HG03045 (cell line): Measurements from ENCODE around the gene FHL1.
"Not testable (repeated sequence)": the region's sequence is repeated elsewhere in the genome, so short reads cannot be mapped to it uniquely, and the experiment has no call there.

Source experiments
- ATAC-seq: cut with Tn5 transposase; IDR thresholded peaks from one replicate; pipeline ENCODE4 v1.9.1; 2021; ENCODE audit warnings: mild to moderate bottlenecking, moderate library complexity; ENCODE audit not compliant: unreplicated experiment

Gene FHL1

DNA sequence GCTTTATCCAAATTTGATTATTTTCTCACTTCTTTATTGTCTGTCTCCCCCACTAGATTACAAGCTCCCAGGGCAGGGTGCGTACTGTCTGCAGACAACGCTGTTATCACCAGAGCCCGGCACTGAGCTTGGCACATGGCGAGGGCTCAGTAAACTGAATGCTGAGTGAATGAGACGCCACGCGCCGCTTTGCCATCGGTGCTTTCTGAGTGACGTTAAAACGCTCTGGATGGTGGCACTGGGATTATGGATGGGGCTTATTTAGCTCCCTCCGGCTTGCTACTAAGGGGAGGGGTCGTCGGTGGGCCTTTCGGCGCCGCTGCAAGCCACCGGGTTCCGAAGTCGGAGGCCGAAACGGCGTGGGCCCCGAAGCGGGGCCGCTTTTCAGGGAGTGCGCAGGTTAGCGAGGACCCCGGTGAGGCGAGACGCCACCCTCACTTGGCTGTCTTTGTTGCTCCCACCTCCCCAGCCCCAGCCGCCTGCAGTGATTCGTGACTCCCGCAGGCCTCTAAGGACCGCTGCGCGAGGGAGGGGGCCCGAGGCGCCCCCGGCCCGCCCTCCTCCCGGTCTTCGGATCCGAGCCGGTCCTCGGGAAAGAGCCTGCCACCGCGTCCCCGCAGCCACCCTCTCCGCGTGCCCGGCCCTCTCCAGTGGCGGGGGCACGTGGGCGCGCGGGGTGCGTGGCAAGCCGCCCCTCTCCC, 569 bp upstream of the FHL1 start:
- no peak for ATAC-seq

DNA sequence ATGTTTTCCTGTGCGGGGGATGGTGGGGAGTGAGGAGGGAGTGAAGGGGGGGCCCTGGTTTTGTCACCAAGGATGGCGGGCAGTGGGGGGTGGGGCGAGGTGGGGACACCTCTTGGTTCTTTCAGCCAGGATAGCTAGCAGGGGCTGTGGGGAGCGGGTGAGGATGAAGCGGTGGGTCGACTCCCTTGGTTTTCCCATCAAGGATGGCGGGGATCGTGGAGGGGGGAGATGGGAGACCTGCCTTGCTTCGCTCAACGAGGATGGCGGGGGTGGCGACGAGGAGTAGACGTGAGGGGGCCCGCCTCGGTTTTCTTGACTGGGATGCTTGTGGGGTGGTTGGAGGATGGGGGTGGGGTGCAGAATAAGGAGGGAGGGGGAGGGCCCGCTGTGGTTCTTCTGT, 643 bp downstream of the FHL1 start:
- ATAC-seq: no peak

DNA sequence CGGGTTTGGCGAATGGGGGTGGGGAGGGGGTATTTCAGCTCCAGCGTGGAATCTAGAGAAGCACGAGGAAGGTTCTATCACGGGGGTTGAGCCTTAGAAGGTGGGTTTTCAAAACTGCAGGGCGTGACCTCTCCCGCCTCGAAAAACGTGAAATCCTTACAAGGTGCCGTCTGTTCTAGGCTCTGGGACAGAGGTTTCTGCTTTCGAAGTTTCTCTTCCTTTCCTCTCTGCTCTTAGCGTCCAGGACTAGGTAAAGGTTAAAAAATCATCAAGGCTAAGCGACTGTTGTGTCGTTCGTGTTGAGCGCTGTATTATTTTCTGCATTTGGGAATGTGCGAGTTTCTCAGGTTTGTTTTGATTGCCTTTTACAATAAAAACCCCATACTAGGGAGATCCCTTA, 1.1 kb downstream of the FHL1 start:
- no peak for ATAC-seq

DNA sequence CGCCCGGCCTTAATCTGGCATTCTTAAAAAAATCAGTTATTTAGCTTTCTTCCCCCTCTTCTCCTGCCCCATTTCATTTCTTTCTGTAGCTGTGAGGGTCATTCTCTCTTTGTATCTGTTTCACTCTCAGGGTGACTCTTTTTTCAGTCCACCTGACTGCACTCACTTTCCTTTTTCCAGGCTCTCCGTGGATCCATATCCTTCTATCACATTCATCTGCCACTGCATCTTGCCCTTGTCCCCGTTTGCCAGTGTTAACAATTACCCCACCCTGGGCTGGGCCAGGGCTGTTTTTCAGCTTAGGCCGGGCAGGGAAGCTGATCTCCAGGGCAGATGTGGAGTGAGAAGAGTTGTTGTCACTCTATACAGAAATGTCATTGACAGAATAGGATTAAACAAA, 7.7 kb downstream of the FHL1 start:
- no peak for ATAC-seq

DNA sequence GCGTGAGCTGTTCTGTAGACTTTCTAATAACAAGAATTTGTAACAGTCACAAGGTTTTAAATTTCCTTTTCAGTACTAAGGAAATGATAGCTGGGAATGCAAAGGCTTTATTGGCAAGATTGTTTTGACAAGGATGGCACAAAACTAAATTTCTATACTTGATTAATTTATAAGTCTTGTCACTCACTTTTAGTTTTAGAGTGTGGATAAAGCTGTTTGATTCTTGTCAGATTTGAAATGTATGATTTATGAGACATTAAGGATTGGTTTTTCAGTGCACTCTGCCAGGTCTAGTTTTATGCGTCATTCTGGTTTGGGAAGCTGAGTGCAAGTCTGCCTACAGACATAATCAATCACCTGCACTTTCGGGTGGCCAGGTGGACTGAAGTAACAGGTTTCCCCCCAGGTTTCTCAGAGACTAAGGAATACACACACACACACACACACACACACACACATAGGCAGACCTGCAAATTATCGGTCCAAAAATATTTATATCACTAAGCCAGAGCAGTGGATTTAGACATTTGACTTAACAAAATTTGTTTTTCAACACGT, 9.3 kb downstream of the FHL1 start:
- no peak for ATAC-seq

DNA sequence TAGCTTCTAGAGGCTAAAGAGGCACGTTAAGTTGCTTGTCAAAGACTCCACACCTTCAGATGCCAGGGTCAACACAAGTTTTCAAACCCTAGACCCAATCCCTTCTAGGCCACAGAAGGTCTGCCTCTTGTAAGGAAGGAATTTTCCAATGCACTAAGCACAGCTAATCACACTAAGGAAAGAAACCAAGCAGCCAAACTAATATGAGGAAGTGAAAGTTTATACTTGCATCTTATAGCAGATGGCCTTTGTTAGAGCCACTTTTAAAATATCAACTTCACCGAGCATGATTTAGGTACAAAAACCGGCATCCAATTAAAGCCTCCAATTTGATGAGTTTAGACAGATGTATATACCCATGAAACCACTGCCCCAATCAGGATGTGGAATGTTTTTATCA, 9.9 kb downstream of the FHL1 start:
- no peak for ATAC-seq

DNA sequence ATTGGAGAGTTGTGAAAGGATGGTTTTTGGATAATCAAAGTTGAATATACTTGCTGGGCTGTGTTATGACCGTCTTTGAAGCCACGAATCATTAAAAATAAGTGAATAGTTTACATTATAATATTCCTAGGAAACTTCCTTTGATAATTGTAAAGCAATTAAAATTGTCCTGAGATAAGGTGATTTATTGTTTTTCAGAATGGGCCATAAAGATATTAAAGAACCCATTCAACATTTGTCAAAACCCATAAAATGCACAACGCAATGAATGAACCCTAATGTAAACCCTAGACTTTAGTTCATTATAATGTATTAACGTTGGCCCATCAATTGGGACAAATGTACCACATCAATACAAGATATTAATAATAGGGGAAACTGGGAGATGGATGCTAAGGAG, 11.4 kb downstream of the FHL1 start:
- no peak for ATAC-seq

DNA sequence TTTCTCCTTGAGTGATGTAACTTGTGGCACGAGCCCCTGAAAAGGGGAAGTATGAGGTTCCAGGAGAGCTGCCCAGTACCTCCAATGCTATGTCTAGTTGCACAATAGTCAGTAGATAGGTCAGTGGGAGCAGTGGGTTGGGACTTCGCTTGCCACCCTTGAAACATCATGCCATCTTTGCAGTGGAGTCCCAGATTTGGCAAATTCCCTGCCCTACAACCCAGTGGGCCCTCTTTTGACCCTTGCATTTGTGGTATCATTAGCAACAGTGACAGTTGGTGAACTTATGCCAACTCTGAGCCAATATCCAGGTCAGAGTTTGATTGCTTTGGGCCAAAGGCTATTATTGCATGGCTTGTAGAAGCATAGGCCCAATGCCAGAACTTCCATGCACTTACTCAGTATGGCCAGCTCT, 12.3 kb downstream of the FHL1 start:
- ATAC-seq: no peak

DNA sequence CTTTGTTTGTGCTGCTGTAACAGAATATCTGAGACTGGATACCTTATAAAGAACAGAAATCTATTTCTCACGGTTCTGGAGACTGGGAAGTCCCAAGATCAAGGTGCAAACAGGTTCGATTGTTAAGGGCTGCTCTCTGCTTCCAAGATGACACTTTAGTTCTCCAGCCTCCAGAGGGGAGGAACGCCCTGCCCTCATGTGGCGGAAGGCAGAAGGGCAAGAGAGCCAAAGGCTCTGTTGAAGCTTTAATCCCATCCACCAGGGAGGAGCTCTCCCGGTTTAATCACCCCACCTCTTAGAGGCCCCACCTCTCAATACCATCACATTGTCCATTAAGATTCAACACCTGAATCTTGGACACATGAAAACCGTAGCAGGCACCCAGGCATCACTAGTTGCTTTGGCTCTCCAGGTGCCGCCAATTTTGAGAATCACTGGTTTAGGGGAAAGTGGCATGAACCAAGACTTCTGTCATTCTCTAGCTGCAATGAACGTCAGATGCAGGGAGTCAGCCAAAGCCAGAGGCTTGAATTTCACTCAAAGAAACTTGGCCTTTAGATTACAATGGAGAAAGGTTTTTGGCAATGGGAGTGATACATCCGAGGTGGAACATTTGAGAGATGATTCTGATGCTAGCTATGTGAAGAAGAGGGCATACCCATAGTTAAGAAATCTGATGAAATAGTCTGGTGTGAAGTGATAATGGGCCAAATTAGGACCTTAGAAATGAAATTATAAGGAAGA, 15.7 kb downstream of the FHL1 start:
- no peak for ATAC-seq

DNA sequence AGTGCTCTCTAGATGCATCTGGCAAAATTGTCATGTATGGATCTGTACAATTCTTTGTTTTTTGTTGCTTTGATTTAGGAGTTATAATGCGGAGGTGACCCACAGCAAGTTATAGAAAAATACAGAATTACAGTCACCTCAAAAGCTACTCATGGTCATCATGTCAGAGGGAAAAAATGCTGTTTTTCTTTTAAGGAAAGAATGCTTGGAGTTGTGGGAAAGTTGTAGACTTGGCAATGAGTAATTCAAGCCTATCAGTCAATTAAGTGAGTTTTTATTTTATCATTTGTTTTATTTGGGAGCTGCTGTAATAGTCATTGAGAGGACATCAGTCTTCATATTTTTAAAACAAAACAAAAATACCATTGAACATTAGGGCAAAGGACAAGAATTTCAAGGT, 16.4 kb downstream of the FHL1 start:
- ATAC-seq: no peak

DNA sequence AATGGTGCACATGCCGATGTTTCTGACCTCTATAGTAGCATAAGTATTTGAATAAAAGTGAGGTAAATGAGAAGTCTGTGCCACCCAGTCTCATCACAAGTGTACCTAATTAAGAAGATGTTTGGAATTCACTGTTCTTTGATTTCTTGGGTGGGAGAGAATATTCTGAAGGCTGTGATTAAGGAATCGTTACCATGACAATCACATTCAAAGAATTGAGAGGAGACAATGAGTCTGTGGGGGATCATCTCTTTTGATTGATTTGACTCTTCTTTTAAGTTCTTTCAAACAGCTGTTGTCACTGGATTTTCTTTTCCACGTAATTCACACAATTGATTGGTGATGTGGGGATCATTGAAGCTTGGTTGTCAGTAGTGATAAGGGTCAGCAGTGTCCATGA, 18.1 kb downstream of the FHL1 start:
- no peak for ATAC-seq

DNA sequence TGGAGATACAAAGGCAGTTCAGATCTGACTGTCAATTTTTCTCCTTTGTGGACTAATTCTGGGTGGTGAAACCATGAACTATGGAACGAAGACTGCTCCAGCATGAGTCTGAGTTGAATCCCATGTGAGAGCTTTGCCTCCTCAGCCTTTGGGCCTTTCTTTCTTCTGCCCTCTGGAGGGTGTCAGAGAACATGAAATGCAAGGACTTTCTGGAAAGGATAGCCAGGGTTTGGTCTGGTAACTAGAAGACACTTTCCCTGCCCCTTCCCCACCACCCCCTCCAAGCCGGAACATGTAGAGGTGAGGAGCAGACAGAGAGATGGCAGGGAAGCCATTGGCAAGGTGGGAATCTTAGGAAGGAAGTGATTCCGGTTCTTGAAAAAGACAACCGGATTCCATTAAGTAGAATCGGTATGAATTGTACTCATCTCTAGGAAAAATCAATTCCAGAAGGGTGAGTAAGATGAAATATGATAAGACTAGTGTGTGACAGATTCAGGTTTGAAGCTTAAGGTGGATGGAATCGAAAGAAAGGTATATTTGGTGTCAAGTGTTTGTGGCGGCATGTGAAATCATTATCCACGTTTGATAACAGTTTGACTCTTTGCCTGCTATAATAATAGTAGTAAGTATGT, 19.0 kb downstream of the FHL1 start:
- ATAC-seq: no peak

DNA sequence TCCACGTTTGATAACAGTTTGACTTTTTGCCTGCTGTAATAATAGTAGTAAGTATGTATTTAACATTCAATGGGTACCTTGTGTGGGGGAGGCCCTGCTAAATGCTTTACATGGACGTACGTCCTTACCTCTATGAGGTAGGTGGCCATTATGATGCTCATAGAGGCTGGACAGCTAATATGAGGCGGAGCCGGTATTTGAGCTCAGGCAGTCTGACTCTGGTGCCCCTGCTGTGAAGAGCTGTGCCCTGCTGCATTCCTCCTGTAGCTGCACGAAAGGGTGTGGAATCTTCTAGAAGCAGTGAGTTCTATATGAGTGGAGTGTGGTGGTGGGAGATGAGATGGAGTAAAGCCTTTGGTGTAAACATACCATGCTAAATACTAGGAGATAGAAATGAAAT, 20.7 kb downstream of the FHL1 start:
- ATAC-seq: not testable (repeated sequence)

DNA sequence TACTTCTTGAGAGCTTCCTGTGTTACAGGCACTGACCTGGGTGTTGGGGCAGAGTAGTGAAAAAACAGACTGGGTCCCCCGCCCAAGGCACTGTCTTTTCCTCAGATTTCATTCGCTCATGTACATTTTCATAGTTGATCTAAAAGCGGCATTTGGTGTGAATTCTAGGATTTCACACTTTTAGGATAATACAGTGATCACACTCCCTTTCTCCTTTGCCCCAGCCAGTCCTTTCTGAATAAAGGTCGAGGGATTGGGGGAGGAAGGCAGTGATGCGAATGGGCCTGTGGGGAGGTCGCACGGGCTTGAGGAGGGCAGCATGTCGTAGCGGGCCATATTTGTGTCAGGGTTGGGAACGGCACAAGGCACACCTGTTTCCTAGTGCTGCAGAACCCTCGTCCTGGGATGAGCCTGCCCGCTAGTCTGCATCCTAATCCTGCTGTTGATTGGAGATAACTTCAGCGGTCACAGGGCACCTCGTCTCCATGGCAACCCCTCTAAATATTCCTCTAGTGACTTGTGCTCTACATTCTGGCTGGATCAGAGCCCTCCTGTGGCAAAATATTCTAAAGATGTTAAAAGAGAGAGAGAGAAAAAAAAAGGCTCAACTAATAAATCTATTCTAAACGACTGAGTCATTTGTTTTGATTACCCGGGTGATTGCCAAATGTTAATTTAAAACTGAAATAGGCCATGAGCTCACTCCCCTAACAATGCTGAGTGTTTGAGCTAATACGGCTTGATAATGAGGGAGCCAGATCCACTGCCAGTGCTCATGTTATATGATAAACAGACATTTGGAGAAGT, 21.8 kb downstream of the FHL1 start:
- no peak for ATAC-seq

DNA sequence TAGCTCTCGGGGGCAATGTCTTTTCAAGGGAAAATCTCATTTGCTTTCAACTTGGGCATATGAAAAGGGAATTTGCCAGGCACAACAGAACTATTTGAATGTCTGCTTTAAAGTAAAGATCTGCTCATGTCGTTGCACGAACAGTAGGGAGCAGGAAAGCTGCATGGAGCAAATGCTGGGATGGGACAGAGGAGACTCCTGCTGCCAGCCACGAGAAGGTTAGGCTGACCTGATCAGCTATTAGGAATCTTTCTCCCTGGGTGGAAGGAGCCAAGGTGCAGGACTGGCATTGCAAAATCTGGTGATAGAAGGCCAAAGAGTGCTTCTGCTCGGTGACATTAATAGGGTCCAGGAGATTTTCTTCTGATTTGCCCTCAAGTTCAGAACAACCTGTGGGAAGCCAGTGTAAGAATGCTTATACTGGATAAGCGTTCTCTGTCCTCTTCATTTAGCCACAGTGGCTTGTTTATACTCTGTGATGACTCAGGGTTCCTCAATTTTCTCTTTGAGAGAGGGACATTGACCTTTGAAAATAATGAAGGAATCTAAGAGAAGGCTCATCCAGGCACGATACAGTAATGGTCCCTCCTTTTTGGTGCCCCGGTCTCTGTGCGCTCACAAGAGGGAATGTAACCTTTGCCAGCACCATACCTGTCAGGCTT, 22.9 kb downstream of the FHL1 start:
- no peak for ATAC-seq

DNA sequence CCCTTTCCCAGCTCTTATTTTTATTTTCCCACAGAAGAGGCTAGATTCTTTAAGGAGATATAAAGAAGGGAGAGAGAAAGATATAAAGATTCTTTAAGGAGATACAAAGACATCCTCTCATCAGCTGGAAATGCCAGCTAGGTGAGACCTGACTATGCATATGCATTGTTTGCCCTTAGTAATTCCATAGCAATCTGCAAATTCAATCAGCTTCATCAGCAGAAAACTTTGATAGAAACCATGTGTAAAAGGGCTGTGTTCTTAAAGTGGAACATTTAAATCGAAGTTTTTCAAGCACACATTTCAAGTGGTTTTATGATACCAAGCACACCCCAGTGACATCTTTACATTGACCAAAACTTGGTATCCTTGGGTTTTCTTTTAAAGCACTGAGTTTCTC, 24.1 kb downstream of the FHL1 start:
- no peak for ATAC-seq

DNA sequence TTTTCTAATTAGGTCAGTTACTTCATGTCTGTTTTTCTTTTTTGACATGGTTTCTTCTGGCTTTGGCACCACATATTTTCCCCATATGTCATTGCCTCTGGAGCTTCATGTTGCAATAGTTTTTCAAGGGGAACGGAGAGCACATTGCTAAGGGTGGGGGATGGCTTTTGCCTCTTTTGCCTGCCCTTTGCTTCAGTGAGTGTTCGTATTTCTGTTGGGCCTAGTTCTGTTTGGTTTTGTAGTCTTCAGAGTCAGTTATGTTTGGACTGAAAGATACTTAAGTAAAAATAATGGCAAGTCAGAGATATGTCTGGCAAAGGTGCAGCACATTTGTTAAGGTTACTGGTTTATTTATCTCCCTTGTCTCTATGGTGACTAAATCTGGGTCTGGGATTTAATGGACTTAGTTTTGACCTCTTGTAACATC, 29.1 kb downstream of the FHL1 start:
- ATAC-seq: no peak

DNA sequence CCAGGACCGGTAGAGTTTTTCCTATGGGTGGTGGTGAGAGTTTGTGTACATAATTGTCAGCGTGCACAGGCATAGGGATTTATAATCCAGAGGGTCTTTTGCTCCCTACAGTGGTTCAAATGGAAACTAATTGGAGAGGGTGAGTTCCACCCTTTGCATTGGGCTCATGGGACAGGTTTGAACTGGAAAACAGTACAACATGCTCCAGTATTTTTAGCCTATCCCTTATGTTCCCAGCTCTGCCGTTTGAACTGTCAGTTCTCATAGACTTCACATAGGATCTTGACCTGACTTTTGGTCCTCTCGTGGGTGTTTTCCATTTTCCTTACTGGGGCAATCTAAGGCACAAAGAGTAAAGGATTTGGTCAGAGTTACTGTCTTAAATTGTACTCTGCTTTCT, 31.8 kb downstream of the FHL1 start:
- ATAC-seq: no peak

DNA sequence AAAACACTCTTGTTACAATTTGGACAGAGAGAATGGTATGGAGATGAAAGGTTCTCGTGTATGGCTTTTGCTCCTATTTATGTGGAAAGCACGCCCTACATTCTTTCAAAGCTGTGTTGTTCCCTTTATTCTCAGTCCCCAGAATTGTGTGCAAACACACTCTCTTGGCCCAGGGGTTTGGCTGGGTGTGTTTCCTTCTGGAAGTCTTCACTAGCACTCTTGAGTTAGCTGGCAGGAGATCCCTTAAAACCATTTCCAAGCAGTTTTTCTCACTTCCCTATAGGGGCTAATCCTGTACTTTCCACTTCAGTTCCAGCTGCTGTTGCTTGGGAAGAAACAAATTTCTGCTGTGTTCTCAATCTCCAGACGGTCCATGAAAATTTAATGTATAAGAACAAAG, 35.1 kb downstream of the FHL1 start:
- ATAC-seq: no peak

DNA sequence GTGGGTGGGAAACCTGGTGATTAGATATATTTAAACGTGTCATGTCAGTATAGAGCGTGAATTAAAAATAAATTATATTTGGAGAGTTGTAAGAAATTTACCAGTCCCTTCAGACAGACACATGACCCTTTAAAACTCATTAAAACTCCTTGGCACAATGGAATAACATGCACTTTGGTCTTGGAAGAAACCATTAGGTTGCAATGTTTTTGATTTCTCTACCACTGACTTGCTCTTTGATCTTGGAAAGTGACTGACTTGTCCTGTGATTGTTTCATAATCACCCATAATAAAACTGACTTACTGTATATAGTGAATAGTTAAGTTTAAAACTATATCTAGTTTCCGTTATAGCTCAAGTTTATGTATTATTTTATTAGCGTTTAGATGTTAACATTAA, 35.8 kb downstream of the FHL1 start:
- ATAC-seq: no peak

DNA sequence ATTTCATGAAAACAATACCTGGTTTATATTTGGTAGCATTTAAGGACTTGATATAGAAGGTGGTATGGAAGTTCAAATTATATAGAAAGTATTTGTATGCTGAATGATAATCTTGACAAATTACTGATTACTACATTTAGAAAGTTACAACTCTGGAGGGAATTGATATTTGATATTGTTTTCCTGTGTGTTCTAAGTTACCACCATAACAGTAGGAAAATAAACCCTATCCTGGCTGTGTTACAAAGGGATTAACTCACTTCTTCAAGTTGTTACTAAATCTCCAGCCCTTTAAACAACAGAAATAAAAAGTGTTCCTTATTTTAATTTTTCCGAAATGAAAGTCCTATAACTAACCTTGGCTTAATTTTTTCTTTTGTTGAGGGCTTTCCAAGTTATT, 36.6 kb downstream of the FHL1 start:
- ATAC-seq: no peak
